Measurements from ENCODE around the gene SLC49A3.

The SLC49A3 gene

GRCh38 chr4:726838-727237, 37.9 kb upstream of the SLC49A3 start:
- Mint-ChIP-seq H3K4me3 (no peak overlapping the region), H3K36me3 (ENCODE audit: low read depth) (peaks cover 33% of the 10 kb centered on the region), H3K4me1 (ENCODE audit: low read depth) (peaks cover 23% of the 10 kb centered on the region), H3K9me3 (no peaks in the 10 kb centered on the region), H3K27ac (no peak overlapping the region), H3K27me3 (no peaks in the 10 kb centered on the region)
- no peak for DNase-seq

- DNase-seq, result no peak
- H3K27me3 Mint-ChIP-seq, result no peaks in the 10 kb centered on the region
- H3K27ac Mint-ChIP-seq, result peak overlapping the region; percentile 68
- no peaks in the 10 kb centered on the region for H3K9me3 Mint-ChIP-seq
- peaks cover 23% of the 10 kb centered on the region for H3K4me1 Mint-ChIP-seq (ENCODE audit: low read depth)
- peaks cover 38% of the 10 kb centered on the region for H3K36me3 Mint-ChIP-seq (ENCODE audit: low read depth)
- no peak overlapping the region for H3K4me3 Mint-ChIP-seq
Measured at GRCh38 chr4:726235-726787, 37.4 kb upstream of the SLC49A3 start.

- DNase-seq, result no peak
- peaks cover 39% of the 10 kb centered on the region for H3K36me3 Mint-ChIP-seq (ENCODE audit: low read depth)
- no peak overlapping the region for H3K4me3 Mint-ChIP-seq
- no peaks in the 10 kb centered on the region for H3K9me3 Mint-ChIP-seq
- H3K4me1 Mint-ChIP-seq (ENCODE audit: low read depth), result peaks cover 23% of the 10 kb centered on the region
- H3K27ac Mint-ChIP-seq, result no peak overlapping the region
- no peaks in the 10 kb centered on the region for H3K27me3 Mint-ChIP-seq
Measured at GRCh38 chr4:725391-726234, 36.7 kb upstream of the SLC49A3 start.

GRCh38 chr4:723751-724530, 35.0 kb upstream of the SLC49A3 start:
- peaks cover 45% of the 10 kb centered on the region for H3K36me3 Mint-ChIP-seq (ENCODE audit: low read depth)
- no peaks in the 10 kb centered on the region for H3K27me3 Mint-ChIP-seq
- H3K4me3 Mint-ChIP-seq, result no peak overlapping the region
- no peak for DNase-seq
- H3K4me1 Mint-ChIP-seq (ENCODE audit: low read depth), result peaks cover 23% of the 10 kb centered on the region
- no peaks in the 10 kb centered on the region for H3K9me3 Mint-ChIP-seq
- no peak overlapping the region for H3K27ac Mint-ChIP-seq

- no peak overlapping the region for H3K27ac Mint-ChIP-seq
- H3K4me1 Mint-ChIP-seq (ENCODE audit: low read depth), result peaks cover 23% of the 10 kb centered on the region
- DNase-seq, result no peak
- peaks cover 45% of the 10 kb centered on the region for H3K36me3 Mint-ChIP-seq (ENCODE audit: low read depth)
- H3K9me3 Mint-ChIP-seq, result no peaks in the 10 kb centered on the region
- no peak overlapping the region for H3K4me3 Mint-ChIP-seq
- H3K27me3 Mint-ChIP-seq, result no peaks in the 10 kb centered on the region
Measured at GRCh38 chr4:722851-723360, 34.0 kb upstream of the SLC49A3 start.

GRCh38 chr4:722169-722725, 33.3 kb upstream of the SLC49A3 start:
- Mint-ChIP-seq H3K4me1 (ENCODE audit: low read depth) (peaks cover 18% of the 10 kb centered on the region), H3K27ac (no peak overlapping the region), H3K36me3 (ENCODE audit: low read depth) (peaks cover 45% of the 10 kb centered on the region), H3K27me3 (no peaks in the 10 kb centered on the region), H3K4me3 (no peak overlapping the region), H3K9me3 (no peaks in the 10 kb centered on the region)
- no peak for DNase-seq

GRCh38 chr4:721261-722168, 32.6 kb upstream of the SLC49A3 start:
- Mint-ChIP-seq H3K27ac (no peak overlapping the region), H3K9me3 (no peaks in the 10 kb centered on the region), H3K36me3 (ENCODE audit: low read depth) (peaks cover 45% of the 10 kb centered on the region)

GRCh38 chr4:720111-720860, 31.3 kb upstream of the SLC49A3 start:
- Mint-ChIP-seq H3K9me3 (no peaks in the 10 kb centered on the region), H3K4me3 (no peak overlapping the region), H3K4me1 (ENCODE audit: low read depth) (peaks cover 11% of the 10 kb centered on the region), H3K36me3 (ENCODE audit: low read depth) (peaks cover 43% of the 10 kb centered on the region), H3K27me3 (no peaks in the 10 kb centered on the region), H3K27ac (no peak overlapping the region)
- no peak for DNase-seq

More at GRCh38 chr4:721261-722168, 32.6 kb upstream of the SLC49A3 start:
- no peak for DNase-seq
- Mint-ChIP-seq H3K27me3 (no peaks in the 10 kb centered on the region), H3K4me1 (ENCODE audit: low read depth) (peaks cover 15% of the 10 kb centered on the region), H3K4me3 (no peak overlapping the region)

- DNase-seq, result no peak
- Mint-ChIP-seq H3K27ac (no peak overlapping the region), H3K36me3 (ENCODE audit: low read depth) (peaks cover 37% of the 10 kb centered on the region), H3K27me3 (no peaks in the 10 kb centered on the region), H3K4me1 (ENCODE audit: low read depth) (peaks cover 10% of the 10 kb centered on the region), H3K4me3 (no peak overlapping the region), H3K9me3 (no peaks in the 10 kb centered on the region)
Measured at GRCh38 chr4:718460-718859, 29.5 kb upstream of the SLC49A3 start.

- Mint-ChIP-seq H3K4me3 (no peak overlapping the region), H3K36me3 (ENCODE audit: low read depth) (peaks cover 30% of the 10 kb centered on the region), H3K27ac (peak overlapping the region; percentile 24), H3K4me1 (ENCODE audit: low read depth) (peaks cover 10% of the 10 kb centered on the region), H3K9me3 (no peaks in the 10 kb centered on the region), H3K27me3 (no peaks in the 10 kb centered on the region)
- DNase-seq, result no peak
Measured at GRCh38 chr4:717601-718320, 28.8 kb upstream of the SLC49A3 start.

- H3K4me1 Mint-ChIP-seq (ENCODE audit: low read depth), result peaks cover 24% of the 10 kb centered on the region
Measured at GRCh38 chr4:714087-714486, 25.1 kb upstream of the SLC49A3 start.

GRCh38 chr4:712916-713632, 24.1 kb upstream of the SLC49A3 start:
- Mint-ChIP-seq H3K4me1 (ENCODE audit: low read depth) (peaks cover 30% of the 10 kb centered on the region), H3K4me3 (no peak overlapping the region), H3K27ac (no peak overlapping the region), H3K27me3 (no peaks in the 10 kb centered on the region), H3K36me3 (ENCODE audit: low read depth) (peaks cover 9% of the 10 kb centered on the region), H3K9me3 (no peaks in the 10 kb centered on the region)
- no peak for DNase-seq

More at GRCh38 chr4:714087-714486, 25.1 kb upstream of the SLC49A3 start:
- Mint-ChIP-seq H3K4me3 (no peak overlapping the region), H3K9me3 (no peaks in the 10 kb centered on the region), H3K36me3 (ENCODE audit: low read depth) (peaks cover 9% of the 10 kb centered on the region), H3K27ac (no peak overlapping the region), H3K27me3 (no peaks in the 10 kb centered on the region)
- no peak for DNase-seq

All from activated T-cell treated with anti-CD3 and anti-CD28 coated beads, Interleukin-2, amount 50 U/mL, for 24 hours (primary cell).